K562 (cell line): Measurements from ENCODE around the gene ARL13B. TPM values are rescaled to one million over a fixed set of nuclear protein-coding genes. Genes with fewer than 3 reads are reported as not detected.

Experiments used
- ATAC-seq: fragments of 200-7000 bp; cut with Tn5 transposase; 3 replicates; pipeline ENCODE4 v1.9.1; 2020; ENCODE audit warnings: moderate library complexity
- BruUV-seq: library from RNA; stranded (reverse); fragments of 400-500 nt; replicated peaks from 2 replicates; lab custom pipeline; 2021; lab: Mats Ljungman, UMichigan
- CTCF ChIA-PET: fragments of 300-600 bp; formaldehyde crosslinking; extraction: SDS; loops from one replicate; lab custom pipeline; 2021; ENCODE audit warnings: low intra/inter-chr PET ratio; lab: Yijun Ruan, JAX
- POLR2A ChIA-PET: fragments of 300-600, 350-650 bp; sonication (Branson Sonifier 250); formaldehyde crosslinking; extraction: SDS; loops from one replicate; lab custom pipeline; 2021; ENCODE audit warnings: antibody characterized with exemption, inconsistent platforms; lab: Yijun Ruan, JAX
- DNase-seq, 4 experiments: peaks; one replicate each; pipeline versions ENCODE4 v3.0.0 to v3.0.0-alpha.2; 2011 to 2018; ENCODE audit warnings: low spot score in 3 of 4, mixed read lengths in 3 of 4; ENCODE audit errors: extremely low read depth in 1 of 4
- FAIRE-seq: peaks from 2 replicates; lab custom pipeline; 2011; peaks lifted over from hg19 to GRCh38; lab: Jason Lieb, UNC
- H2AFZ ChIP-seq: 2 replicates; pipeline ENCODE4 v1.6.0; 2011; ENCODE audit warnings: low read depth, low read length, control low read depth, inconsistent platforms
- H3K27ac ChIP-seq: fragments of 200-600 bp; 3 replicates; pipeline ENCODE4 v1.8.0; 2011; ENCODE audit warnings: low read depth, mild to moderate bottlenecking, control low read depth, inconsistent platforms, low read length, moderate library complexity, mixed read lengths; ENCODE audit errors: extremely low read depth
- H3K27me3 ChIP-seq, 2 experiments: fragments of 300-600 bp in 1 of 2; 2 replicates in 1 of 2; 3 replicates in 1 of 2; pipeline versions ENCODE4 v1.6.0 to v1.8.0; 2011; ENCODE audit warnings: inconsistent platforms in 2 of 2, low read length in 2 of 2, mild to moderate bottlenecking in 1 of 2, mixed read lengths in 1 of 2, moderate library complexity in 1 of 2; ENCODE audit not compliant: control insufficient read depth in 2 of 2, insufficient read depth in 2 of 2
- H3K36me3 ChIP-seq: fragments of 300-600 bp; 3 replicates; pipeline ENCODE4 v1.8.0; 2011; ENCODE audit warnings: mild to moderate bottlenecking, low read length, inconsistent platforms; ENCODE audit not compliant: control insufficient read depth, insufficient read depth
- H3K4me1 ChIP-seq, 2 experiments: fragments of 200-600 bp in 1 of 2; replicated peaks in 1 of 2; 2 replicates in 1 of 2; 3 replicates in 1 of 2; pipeline versions ENCODE4 v1.5.1 to v1.8.0; 2011; ENCODE audit warnings: inconsistent platforms in 2 of 2, low read length in 2 of 2, mild to moderate bottlenecking in 1 of 2, mixed read lengths in 1 of 2, moderate library complexity in 1 of 2; ENCODE audit not compliant: control insufficient read depth in 2 of 2, insufficient read depth in 2 of 2
- H3K4me2 ChIP-seq: 2 replicates; pipeline ENCODE4 v1.6.1; 2011; ENCODE audit warnings: low read length, control low read depth, inconsistent platforms, mixed read lengths; ENCODE audit not compliant: insufficient read depth
- H3K4me3 ChIP-seq: fragments of 200-600 bp; sonication (generic), shearing (Covaris generic); 2 replicates; pipeline ENCODE4 v1.5.1; 2016; ENCODE audit warnings: control low read depth, inconsistent platforms
- H3K79me2 ChIP-seq: fragments of 200-600 bp; 3 replicates; pipeline ENCODE4 v1.8.0; 2011; ENCODE audit warnings: low read length, inconsistent platforms; ENCODE audit not compliant: control insufficient read depth, insufficient read depth
- H3K9ac ChIP-seq, 2 experiments: 2 replicates each; pipeline versions ENCODE4 v1.6.0 to v1.6.1; 2011; ENCODE audit warnings: low read depth in 2 of 2, low read length in 2 of 2, control low read depth in 1 of 2, inconsistent platforms in 1 of 2, mild to moderate bottlenecking in 1 of 2, mixed read lengths in 1 of 2; ENCODE audit not compliant: insufficient read depth in 1 of 2
- H3K9me1 ChIP-seq: one replicate; pipeline ENCODE4 v1.6.0; 2011; ENCODE audit warnings: inconsistent platforms, mild to moderate bottlenecking, low read length, moderate library complexity; ENCODE audit not compliant: control insufficient read depth, insufficient read depth
- H3K9me3 ChIP-seq: replicated peaks from 2 replicates; pipeline ENCODE4 v1.5.1; 2011; ENCODE audit warnings: low read depth, low read length, inconsistent platforms; ENCODE audit not compliant: control insufficient read depth, insufficient read depth
- H4K20me1 ChIP-seq: replicated peaks from 2 replicates; pipeline ENCODE4 v1.6.1; 2011; ENCODE audit warnings: low read length, inconsistent platforms, mixed read lengths; ENCODE audit not compliant: control insufficient read depth, insufficient read depth
- BRF1 ChIP-seq: IDR thresholded peaks from 3 replicates; pipeline ENCODE4 v1.6.1; 2011; ENCODE audit warnings: borderline replicate concordance, mild to moderate bottlenecking; ENCODE audit not compliant: insufficient read length; ENCODE audit errors: extremely low read depth
- CHD2 ChIP-seq: IDR thresholded peaks from 2 replicates; pipeline ENCODE4 v1.6.1; 2011; ENCODE audit warnings: low read depth, low read length
- KDM1A ChIP-seq, 2 experiments: fragments of 450-650 bp; IDR thresholded peaks; 2 replicates each; pipeline ENCODE4 v1.6.1; 2016; ENCODE audit warnings: mild to moderate bottlenecking in 2 of 2
- NFE2 ChIP-seq: IDR thresholded peaks from 2 replicates; pipeline ENCODE4 v1.6.1; 2014; ENCODE audit warnings: antibody characterized with exemption, low read depth
- POLR2AphosphoS5 ChIP-seq: IDR thresholded peaks from 2 replicates; pipeline ENCODE4 v1.6.1; 2011; ENCODE audit warnings: mild to moderate bottlenecking, low read depth, low read length, moderate library complexity; ENCODE audit not compliant: control insufficient read depth, insufficient read depth
- RAD21 ChIP-seq, 2 experiments: fragments of 250-450 bp in 1 of 2; fragments of 450-650 bp in 1 of 2; sonication (Bioruptor Pico) in 1 of 2; formaldehyde crosslinking in 1 of 2; IDR thresholded peaks in 1 of 2; conservative IDR thresholded peaks in 1 of 2; 2 replicates each; pipeline versions ENCODE4 v1.4.0 to v1.8.0; 2020 to 2022; ENCODE audit warnings: mild to moderate bottlenecking in 2 of 2, moderate library complexity in 1 of 2
- RNF219 ChIP-seq: fragments of 250-450 bp; sonication (Bioruptor Pico); IDR thresholded peaks from 2 replicates; pipeline ENCODE4 v1.5.0; 2022; ENCODE audit warnings: mild to moderate bottlenecking
- YY1 ChIP-seq, 3 experiments: IDR thresholded peaks; 2 replicates each; pipeline ENCODE4 v1.6.1; 2011; ENCODE audit warnings: low read length in 2 of 3, mild to moderate bottlenecking in 2 of 3, moderate library complexity in 2 of 3, borderline replicate concordance in 1 of 3, control low read depth in 1 of 3, low read depth in 1 of 3; ENCODE audit not compliant: insufficient read depth in 3 of 3, insufficient replicate concordance in 2 of 3, control insufficient read depth in 1 of 3, insufficient read length in 1 of 3; ENCODE audit errors: extremely low read depth in 1 of 3
- ZKSCAN1 ChIP-seq: fragments of 150-350 bp; IDR thresholded peaks from 2 replicates; pipeline ENCODE4 v1.6.1; 2016; ENCODE audit warnings: low read depth, low read length
- ZNF121 ChIP-seq: sonication (generic); formaldehyde crosslinking; conservative IDR thresholded peaks from 2 replicates; pipeline ENCODE4 v1.8.0; 2022; ENCODE audit warnings: missing genetic modification reagents
- ZNF134 ChIP-seq: fragments of 250-450 bp; sonication (Bioruptor Pico); conservative IDR thresholded peaks from 2 replicates; pipeline ENCODE4 v1.4.0; 2020
- WGBS: fragments of 100-300 bp; shearing (Covaris generic); methylation state at CpG from one replicate; pipeline ENCODE4 v1.1.6; 2016; ENCODE audit warnings: low coverage, mixed read lengths; ENCODE audit not compliant: insufficient coverage; ENCODE audit errors: missing lambda C conversion rate; 5-methylcytosine and 5-hydroxymethylcytosine counted together
- in situ Hi-C: fragments of 300-500 bp; cut with MboI; formaldehyde crosslinking; loops from 4 replicates; pipeline ENCODE4 v1.15.0; 2018; ENCODE audit warnings: inconsistent platforms, mixed read lengths
- intact Hi-C: fragments of 100-400 bp; cut with micrococcal nuclease; formaldehyde crosslinking; loops from 2 replicates; pipeline ENCODE4 v1.14.2; 2022
- polyA plus RNA-seq, 8 experiments: library from polyadenylated mRNA; depleted of rRNA in 4 of 8; stranded (reverse) in 5 of 8; unstranded in 3 of 8; fragments of >200 nt; fragmentation: Nextera tagmentation in 2 of 8; fragmentation: Illumina TruSeq in 1 of 8; extraction: Ambion mirVana in 2 of 8; extraction: Trizol in 1 of 8; gene quantifications; 2 replicates each; pipeline versions ENCODE4 v1.2.1 to v1.2.3, GENCODE V29; 2011 to 2014; ENCODE audit warnings: inconsistent platforms in 1 of 8, missing spikeins in 1 of 8
- total RNA-seq, 7 experiments: library from RNA; depleted of rRNA in 6 of 7; stranded (reverse); fragments of >200 nt in 6 of 7; fragmentation: Illumina TruSeq in 2 of 7; extraction: Trizol in 2 of 7; gene quantifications; 2 replicates each; pipeline versions ENCODE4 v1.2.1 to v1.2.3, GENCODE V29; 2011 to 2021; ENCODE audit warnings: low replicate concordance in 1 of 7
- TF ChIP-seq, protein P1 (sequence below): fragments of 250-450 bp; sonication (Bioruptor Pico); IDR thresholded peaks from 2 replicates; pipeline ENCODE4 v1.4.0; 2020; ENCODE audit warnings: mild to moderate bottlenecking

Gene ARL13B
- total and polyA plus RNA-seq, 9 of the 15 experiments (the other 6 are each of a cell fraction or from before 2014, with no cell fraction given): 4.1 to 16.9 (median 12.2) TPM

DNA sequence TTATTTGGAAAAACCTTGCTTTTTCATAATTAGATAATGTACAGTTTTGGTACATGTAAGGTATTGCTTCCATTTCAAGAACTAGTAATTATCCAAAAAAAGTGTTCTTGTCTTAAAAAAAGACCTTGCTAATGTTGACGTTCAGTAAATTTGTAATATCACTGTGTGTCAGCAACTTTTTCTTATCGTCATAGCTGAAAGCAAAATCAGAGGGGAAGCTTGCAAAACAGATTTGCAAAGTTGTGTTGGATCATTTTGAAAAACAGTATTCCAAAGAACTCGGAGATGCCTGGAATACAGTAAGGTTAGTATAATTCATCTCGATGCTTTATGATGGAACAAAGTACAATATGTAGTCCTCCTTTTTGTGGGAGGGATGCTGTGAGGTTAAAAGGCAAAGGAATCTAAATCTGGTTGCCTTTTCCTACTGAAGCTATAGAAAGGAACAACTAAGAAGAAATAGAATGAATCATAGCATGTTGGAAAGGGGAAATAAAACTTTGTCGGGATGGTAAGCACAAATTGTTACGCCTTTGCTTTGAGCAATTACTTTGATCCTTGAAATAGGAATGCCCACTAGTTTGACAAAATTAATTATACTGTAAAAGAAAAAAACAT is 84.4 kb downstream of the ARL13B start (continued):
- TF ChIP-seq, protein P1, sequence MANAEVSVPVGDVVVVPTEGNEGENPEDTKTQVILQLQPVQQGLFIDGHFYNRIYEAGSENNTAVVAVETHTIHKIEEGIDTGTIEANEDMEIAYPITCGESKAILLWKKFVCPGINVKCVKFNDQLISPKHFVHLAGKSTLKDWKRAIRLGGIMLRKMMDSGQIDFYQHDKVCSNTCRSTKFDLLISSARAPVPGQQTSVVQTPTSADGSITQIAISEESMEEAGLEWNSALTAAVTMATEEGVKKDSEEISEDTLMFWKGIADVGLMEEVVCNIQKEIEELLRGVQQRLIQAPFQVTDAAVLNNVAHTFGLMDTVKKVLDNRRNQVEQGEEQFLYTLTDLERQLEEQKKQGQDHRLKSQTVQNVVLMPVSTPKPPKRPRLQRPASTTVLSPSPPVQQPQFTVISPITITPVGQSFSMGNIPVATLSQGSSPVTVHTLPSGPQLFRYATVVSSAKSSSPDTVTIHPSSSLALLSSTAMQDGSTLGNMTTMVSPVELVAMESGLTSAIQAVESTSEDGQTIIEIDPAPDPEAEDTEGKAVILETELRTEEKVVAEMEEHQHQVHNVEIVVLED: no peak
- TF ChIP-seq ZNF134 (CRISPR knock-in tag) (no peak), RNF219 (CRISPR knock-in tag) (no peak), NFE2 (peak; percentile 87), KDM1A (IDR thresholded peaks at IDR 0.05) (peak; percentile 89 to 91), ZKSCAN1 (no peak)
- TF ChIP-seq, all 486 proteins: peak for 14

GRCh38 chr3:94065122-94065521 is 85.2 kb downstream of the ARL13B start:
- H4K20me1 ChIP-seq: no peaks in the 10 kb centered on the region
- no peak overlapping the region for H2AFZ ChIP-seq
- no peaks in the 10 kb centered on the region for H3K9me1 ChIP-seq
- no peak overlapping the region for H3K9ac ChIP-seq
- H3K27ac ChIP-seq: no peak overlapping the region
- H3K4me3 ChIP-seq: no peak overlapping the region
- in situ Hi-C loops: no loop called here
- H3K4me1 ChIP-seq: peaks cover 5% of the 10 kb centered on the region in 2 experiments; a peak in 2 of 5 replicates
- peaks cover 17% of the 10 kb centered on the region for H3K36me3 ChIP-seq
- no TSS peak for BruUV-seq
- no peak for TF ChIP-seq POLR2AphosphoS5
- TF ChIP-seq YY1 (IDR thresholded peaks at IDR 0.05; ENCODE audit: borderline replicate concordance in 1 of 3, control insufficient read depth in 1 of 3, extremely low read depth in 1 of 3, insufficient read depth in 3 of 3, insufficient read length in 1 of 3, insufficient replicate concordance in 2 of 3, low read depth in 1 of 3, low read length in 2 of 3): no peak
- no peak for TF ChIP-seq ZNF121 (CRISPR knock-in tag)
- no peak for TF ChIP-seq RAD21 (CRISPR knock-in tag; conservative IDR thresholded peaks at IDR 0.05 in 1 of 2, IDR thresholded peaks at IDR 0.05 in 1 of 2)
- TF ChIP-seq BRF1: no peak
- TF ChIP-seq CHD2: no peak
- H3K9me3 ChIP-seq: no peaks in the 10 kb centered on the region
- H3K27me3 ChIP-seq: no peaks in the 10 kb centered on the region
- no peak for ATAC-seq
- WGBS: 57% methylated on average over 1 of the region's 1 CpG
- FAIRE-seq: no peak
- no peak for DNase-seq
- H3K4me2 ChIP-seq: no peak overlapping the region
- ChIA-PET POLR2A (interaction anchor here (1.4 kb wide), 1 partner anchor 92 kb away, joined by 6 read pairs; the partner anchor contains the start of gene PROS1), CTCF (no interaction called here)
- peaks cover 29% of the 10 kb centered on the region for H3K79me2 ChIP-seq
- intact Hi-C loops: loop anchor here (10.0 kb wide), 1 partner anchor 200 kb away; no protein-coding TSS in a partner anchor
